Mesothelial cell of epicardium (in vitro differentiated cells): ENCODE data around the gene MRPL42. TPM values are rescaled to one million over a fixed set of nuclear protein-coding genes. Genes with fewer than 3 reads are reported as not detected.

ENCODE experiments used
- DNase-seq, 2 experiments: peaks; one replicate each; pipeline ENCODE4 v3.0.0; 2021; ENCODE audit warnings: low spot score in 2 of 2; ENCODE audit not compliant: unreplicated experiment in 2 of 2
- H3K27ac Mint-ChIP-seq: 2 replicates; pipeline ENCODE4 v1.8.0; 2021; ENCODE audit warnings: mixed read lengths
- H3K27me3 Mint-ChIP-seq: 2 replicates; pipeline ENCODE4 v1.8.0; 2021; ENCODE audit warnings: low read depth, mixed read lengths
- H3K36me3 Mint-ChIP-seq: 2 replicates; pipeline ENCODE4 v1.8.0; 2021; ENCODE audit warnings: mixed read lengths
- H3K4me1 Mint-ChIP-seq: 2 replicates; pipeline ENCODE4 v1.8.0; 2021; ENCODE audit warnings: mixed read lengths
- H3K4me3 Mint-ChIP-seq: 2 replicates; pipeline ENCODE4 v1.8.0; 2021; ENCODE audit warnings: mild to moderate bottlenecking, moderate library complexity, mixed read lengths
- H3K9me3 Mint-ChIP-seq: 2 replicates; pipeline ENCODE4 v1.8.0; 2021; ENCODE audit warnings: mixed read lengths
- CTCF ChIP-seq: fragments of 200-600 bp; sonication (generic); IDR thresholded peaks from one replicate; pipeline ENCODE4 v1.5.0; 2021; ENCODE audit warnings: antibody characterized with exemption; ENCODE audit not compliant: unreplicated experiment
- total RNA-seq: library from RNA; stranded (reverse); gene quantifications from 3 replicates; pipeline ENCODE4 v1.2.1, GENCODE V29; 2021

MRPL42 gene
- total RNA-seq, 1 donor from 2014 or later = 57.6 TPM

DNA sequence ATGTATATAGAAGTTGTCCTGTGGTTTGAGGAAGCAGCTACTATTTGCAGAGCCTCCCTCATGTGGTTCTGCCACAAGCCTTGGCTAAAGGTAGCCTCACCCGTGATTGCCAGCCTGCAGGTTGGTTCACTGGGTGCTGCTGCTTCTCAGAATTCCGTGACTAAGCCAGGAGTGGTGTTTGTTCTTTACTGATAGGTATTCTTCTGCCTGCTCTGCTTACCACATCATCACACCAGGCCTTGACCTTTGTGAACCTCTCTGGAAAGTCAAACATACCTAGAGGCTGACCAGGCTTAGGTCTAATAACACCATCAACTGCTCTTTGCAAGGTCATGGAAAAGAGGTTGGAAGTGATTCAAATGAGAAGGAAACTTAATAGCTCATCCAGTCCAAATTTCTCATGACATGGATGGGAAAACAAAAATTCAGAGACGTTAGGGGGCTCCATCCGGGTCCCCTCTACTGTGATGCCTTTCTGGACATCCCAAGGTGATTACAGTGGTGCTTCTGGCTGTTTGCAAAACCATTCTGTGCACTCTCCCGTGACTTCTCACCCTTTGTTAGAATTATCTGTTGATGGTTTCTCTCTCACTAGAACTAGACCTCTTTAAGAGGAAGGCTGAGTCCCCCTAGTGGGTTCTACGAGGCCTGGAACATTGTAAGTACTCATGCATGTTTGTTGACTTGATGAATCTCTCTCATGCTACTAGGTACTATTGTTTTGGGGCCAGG, 96.7 kb downstream of the MRPL42 start:
- Mint-ChIP-seq H3K36me3 (peaks cover 38% of the 10 kb centered on the region), H3K4me3 (no peak overlapping the region), H3K27ac (no peak overlapping the region), H3K27me3 (no peaks in the 10 kb centered on the region), H3K9me3 (peaks cover 21% of the 10 kb centered on the region), H3K4me1 (peaks cover 4% of the 10 kb centered on the region)
- no peak for TF ChIP-seq CTCF
- no peak for DNase-seq

DNA sequence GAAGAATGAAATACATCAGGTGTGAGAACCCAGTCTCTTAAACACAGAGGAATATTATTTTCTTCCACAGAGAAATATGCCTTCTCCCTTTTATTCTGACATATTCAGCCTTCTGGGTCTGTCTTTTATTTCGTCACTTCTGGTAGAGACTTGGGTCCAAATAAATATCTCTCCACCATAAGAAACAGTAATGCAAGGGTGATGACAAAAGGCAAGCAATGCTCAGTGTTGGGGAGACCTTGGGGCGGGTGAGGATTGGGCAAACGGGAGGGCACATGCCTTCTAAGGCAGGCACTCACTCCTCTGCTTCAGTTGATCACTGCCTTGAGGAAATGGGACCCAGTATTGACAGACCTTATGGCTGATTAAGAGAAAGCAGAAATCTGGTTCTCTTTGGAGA, 98.4 kb downstream of the MRPL42 start:
- TF ChIP-seq CTCF = no peak

More for the DNA sequence above, 98.4 kb downstream of the MRPL42 start:
- peaks cover 24% of the 10 kb centered on the region for H3K36me3 Mint-ChIP-seq
- peaks cover 8% of the 10 kb centered on the region for H3K9me3 Mint-ChIP-seq
- H3K27me3 Mint-ChIP-seq = no peaks in the 10 kb centered on the region
- no peak overlapping the region for H3K27ac Mint-ChIP-seq
- DNase-seq = no peak
- H3K4me1 Mint-ChIP-seq = peaks cover 4% of the 10 kb centered on the region
- H3K4me3 Mint-ChIP-seq = no peak overlapping the region

Other genes starting within 250 kb of the MRPL42 start
- 41.0 to 48.0 TPM (median 44.4 TPM) in 3 replicates for gene NUDT4, start 89.6 kb upstream of the MRPL42 start, total RNA-seq
- gene UBE2N, start 25.6 kb upstream of the MRPL42 start, total RNA-seq = 86.5 to 92.8 TPM (median 90.6 TPM) in 3 replicates
- 11.8 to 13.9 TPM (median 12.7 TPM) in 3 replicates for gene SOCS2, start 105.2 kb downstream of the MRPL42 start, total RNA-seq
- 6.3 to 7.0 TPM (median 6.6 TPM) in 3 replicates for gene CRADD, start 209.9 kb downstream of the MRPL42 start, total RNA-seq